HUES48 (cell line): ENCODE measurements around the gene ASAP3.
"Not testable (repeated sequence)": the region's sequence is repeated elsewhere in the genome, so short reads cannot be mapped to it uniquely, and the experiment has no call there.

Experiments
- H3K27ac ChIP-seq: one replicate; pipeline ENCODE4 v1.7.0; 2013; ENCODE audit warnings: low read depth, low read length, inconsistent platforms
- H3K27me3 ChIP-seq: 2 replicates; pipeline ENCODE4 v1.6.1; 2013; ENCODE audit warnings: mild to moderate bottlenecking, low read length; ENCODE audit not compliant: control insufficient read depth, insufficient read depth
- H3K36me3 ChIP-seq: 2 replicates; pipeline ENCODE4 v1.6.1; 2013; ENCODE audit warnings: low read length; ENCODE audit not compliant: control insufficient read depth, insufficient read depth
- H3K4me1 ChIP-seq: 2 replicates; pipeline ENCODE4 v1.6.1; 2013; ENCODE audit warnings: mild to moderate bottlenecking, low read length; ENCODE audit not compliant: control insufficient read depth, insufficient read depth
- H3K4me3 ChIP-seq: 2 replicates; pipeline ENCODE4 v1.5.1; 2013; ENCODE audit warnings: mild to moderate bottlenecking, low read depth, low read length
- H3K9ac ChIP-seq: 2 replicates; pipeline ENCODE4 v1.6.1; 2013; ENCODE audit warnings: mild to moderate bottlenecking, low read depth, low read length, moderate library complexity
- H3K9me3 ChIP-seq: 2 replicates; pipeline ENCODE4 v1.6.1; 2013; ENCODE audit warnings: low read length; ENCODE audit not compliant: control insufficient read depth, insufficient read depth

Gene ASAP3

DNA sequence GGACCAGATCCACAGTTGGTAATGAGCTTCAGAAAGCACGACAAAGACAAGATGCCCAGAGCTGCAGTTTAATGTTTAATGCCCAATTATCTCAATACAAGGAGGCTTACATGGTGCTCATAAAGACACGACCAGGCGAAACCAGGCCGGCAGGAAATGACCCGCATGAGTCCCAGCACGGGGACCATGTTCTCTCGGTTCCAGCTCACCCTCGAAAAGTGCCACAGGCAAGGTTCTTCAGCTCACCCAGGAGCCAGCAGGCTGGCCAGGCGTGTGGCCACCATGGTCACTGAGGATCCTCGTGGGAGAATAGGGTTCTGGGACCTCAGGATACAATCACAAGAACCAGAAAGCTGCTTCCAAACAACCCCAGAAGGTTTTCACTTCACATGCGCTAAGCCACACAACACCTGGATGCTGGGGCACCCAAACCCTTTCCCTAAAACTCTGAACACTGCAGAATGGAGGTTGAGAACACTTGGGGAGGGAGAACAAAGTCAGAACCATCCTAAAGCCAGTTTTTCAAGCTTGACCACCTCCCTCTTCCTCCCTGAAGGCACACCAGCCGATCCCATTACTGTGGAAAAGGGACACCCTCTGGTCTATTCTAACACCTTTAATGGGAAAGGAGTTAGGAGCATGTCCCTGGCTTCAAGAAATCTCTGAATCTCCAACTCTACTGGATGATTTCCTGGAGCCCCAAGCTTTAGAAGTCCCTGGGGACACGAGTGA is 22.6 kb upstream of the ASAP3 start:
- Histone ChIP-seq H3K4me3 (no peak overlapping the region), H3K4me1 (no peaks in the 10 kb centered on the region), H3K27ac (no peak overlapping the region), H3K9ac (no peak overlapping the region), H3K9me3 (no peaks in the 10 kb centered on the region), H3K36me3 (peaks cover 8% of the 10 kb centered on the region; the same call in 1 of the 2 replicates), H3K27me3 (no peaks in the 10 kb centered on the region)

DNA sequence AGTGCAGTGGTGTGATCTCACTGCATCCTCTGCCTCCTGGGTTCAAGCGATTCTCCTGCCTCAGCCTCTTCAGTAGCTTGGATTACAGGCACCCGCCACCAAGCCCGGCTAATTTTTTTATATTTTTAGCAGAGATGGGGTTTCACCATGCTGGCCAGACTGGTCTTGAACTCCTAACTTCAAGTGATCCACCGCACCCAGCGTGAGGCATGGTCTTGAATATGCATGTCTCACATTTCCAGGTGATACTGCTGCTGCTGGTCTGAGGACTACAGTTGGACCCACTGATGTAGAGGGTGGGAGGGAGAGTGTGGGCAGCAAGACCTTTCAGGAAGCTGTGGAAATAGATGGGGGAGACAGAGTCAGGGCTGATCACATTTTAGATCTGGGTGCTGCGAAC is 21.9 kb upstream of the ASAP3 start:
- Histone ChIP-seq H3K4me3 (no peak overlapping the region), H3K4me1 (no peaks in the 10 kb centered on the region), H3K27ac (no peak overlapping the region), H3K27me3 (no peaks in the 10 kb centered on the region), H3K9me3 (no peaks in the 10 kb centered on the region), H3K36me3 (peaks cover 8% of the 10 kb centered on the region; the same call in 1 of the 2 replicates), H3K9ac (no peak overlapping the region)

- H3K4me3 ChIP-seq, H3K9me3 ChIP-seq, H3K27ac ChIP-seq, H3K36me3 ChIP-seq, H3K4me1 ChIP-seq, H3K27me3 ChIP-seq, H3K9ac ChIP-seq: not testable (repeated sequence)
Observed at GRCh38 chr1:23504156-23504555, 20.2 kb upstream of the ASAP3 start.

- H3K36me3 ChIP-seq: no peaks in the 10 kb centered on the region
- no peaks in the 10 kb centered on the region for H3K9me3 ChIP-seq
- no peak overlapping the region for H3K4me3 ChIP-seq
- no peak overlapping the region for H3K9ac ChIP-seq
- H3K27me3 ChIP-seq: no peaks in the 10 kb centered on the region
- H3K27ac ChIP-seq: no peak overlapping the region
- H3K4me1 ChIP-seq: no peaks in the 10 kb centered on the region
Observed at GRCh38 chr1:23502951-23503350, 19.0 kb upstream of the ASAP3 start.

GRCh38 chr1:23500466-23500865 is 16.5 kb upstream of the ASAP3 start:
- Histone ChIP-seq H3K4me1 (no peaks in the 10 kb centered on the region), H3K36me3 (no peaks in the 10 kb centered on the region), H3K9ac (no peak overlapping the region), H3K4me3 (no peak overlapping the region), H3K27me3 (no peaks in the 10 kb centered on the region), H3K9me3 (no peaks in the 10 kb centered on the region), H3K27ac (no peak overlapping the region)

- Histone ChIP-seq H3K27ac (no peak overlapping the region), H3K36me3 (no peaks in the 10 kb centered on the region), H3K4me3 (no peak overlapping the region), H3K4me1 (no peaks in the 10 kb centered on the region), H3K9me3 (no peaks in the 10 kb centered on the region), H3K27me3 (no peaks in the 10 kb centered on the region), H3K9ac (no peak overlapping the region)
Observed at GRCh38 chr1:23497777-23498439, 13.9 kb upstream of the ASAP3 start.

- Histone ChIP-seq H3K4me1 (no peaks in the 10 kb centered on the region), H3K4me3 (no peak overlapping the region), H3K36me3 (no peaks in the 10 kb centered on the region), H3K9me3 (no peaks in the 10 kb centered on the region), H3K27ac (no peak overlapping the region), H3K27me3 (no peaks in the 10 kb centered on the region), H3K9ac (no peak overlapping the region)
Observed at GRCh38 chr1:23496490-23497181, 12.7 kb upstream of the ASAP3 start.

GRCh38 chr1:23494836-23495235 is 10.9 kb upstream of the ASAP3 start:
- not testable (repeated sequence) for H3K27ac ChIP-seq, H3K4me1 ChIP-seq, H3K9ac ChIP-seq, H3K36me3 ChIP-seq, H3K9me3 ChIP-seq, H3K27me3 ChIP-seq, H3K4me3 ChIP-seq

DNA sequence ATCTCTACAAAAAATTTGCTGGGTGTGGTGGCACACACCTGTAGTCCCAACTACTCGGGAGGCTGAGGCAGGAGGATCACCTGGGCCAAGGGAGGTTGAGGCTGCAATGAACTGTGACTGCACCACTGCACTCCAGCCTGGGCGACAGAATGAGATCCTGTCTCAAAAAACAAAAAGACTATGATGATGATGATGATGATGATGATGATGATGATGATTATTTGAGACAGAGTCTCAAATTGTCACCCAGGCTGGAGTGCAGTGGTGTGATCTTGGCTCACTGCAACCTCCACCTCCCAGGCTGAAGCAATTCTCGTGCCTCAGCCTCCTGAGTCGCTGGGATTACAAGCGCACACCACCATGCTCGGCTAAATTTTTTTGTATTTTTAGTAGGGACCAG is 8.8 kb upstream of the ASAP3 start:
- H3K27ac ChIP-seq, H3K27me3 ChIP-seq, H3K36me3 ChIP-seq, H3K4me1 ChIP-seq, H3K4me3 ChIP-seq, H3K9ac ChIP-seq, H3K9me3 ChIP-seq: not testable (repeated sequence)

DNA sequence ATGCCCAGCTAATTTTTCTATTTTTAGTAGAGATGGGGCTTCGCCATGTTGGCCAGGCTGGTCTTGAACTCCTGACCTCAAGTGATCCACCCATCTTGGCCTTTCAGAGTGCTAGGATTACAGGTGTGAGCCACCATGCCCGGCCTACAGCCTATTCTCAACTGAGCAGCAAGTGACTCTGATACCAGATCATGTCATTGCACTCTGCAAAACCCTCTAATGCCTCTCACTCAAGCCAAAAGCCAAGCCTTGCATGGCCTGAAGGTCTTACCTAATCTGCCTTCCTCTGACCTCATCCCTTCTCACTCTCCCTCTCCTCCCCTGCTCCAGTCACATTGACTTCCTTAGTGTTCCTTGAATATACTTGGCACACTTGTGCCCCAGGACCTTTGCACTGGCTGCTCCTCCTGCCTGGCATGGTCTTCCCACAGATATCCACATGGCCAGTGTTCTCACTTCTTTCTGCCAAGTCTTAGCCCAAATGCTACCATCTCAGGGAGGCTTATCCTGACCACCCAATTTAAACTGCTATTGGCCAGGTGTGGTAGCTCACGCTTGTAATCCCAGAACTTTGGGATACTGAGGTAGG is 8.2 kb upstream of the ASAP3 start:
- peaks cover 3% of the 10 kb centered on the region; the same call in 1 of the 2 replicates for H3K27me3 ChIP-seq
- H3K9ac ChIP-seq: no peak overlapping the region
- H3K4me1 ChIP-seq: no peaks in the 10 kb centered on the region
- no peak overlapping the region for H3K4me3 ChIP-seq
- no peaks in the 10 kb centered on the region for H3K9me3 ChIP-seq
- no peaks in the 10 kb centered on the region for H3K36me3 ChIP-seq
- no peak overlapping the region for H3K27ac ChIP-seq

DNA sequence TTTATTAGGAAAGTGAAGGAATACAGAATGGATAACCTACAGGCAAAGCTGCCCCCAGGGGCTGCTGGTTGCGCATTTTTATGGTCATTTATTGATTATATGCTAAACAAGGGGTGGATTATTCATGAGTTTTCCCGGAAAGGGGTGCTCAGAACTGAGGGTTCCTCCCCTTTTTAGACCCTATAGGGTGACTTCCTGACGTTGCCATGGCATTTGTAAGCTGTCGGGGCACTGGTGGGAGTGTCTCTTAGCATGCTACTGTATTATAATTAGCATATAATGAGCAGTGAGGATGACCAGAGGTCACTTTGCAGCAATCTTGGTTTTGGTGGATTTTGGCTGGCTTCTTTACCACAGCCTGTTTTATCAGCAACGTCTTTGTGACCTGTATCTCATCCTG is 5.9 kb upstream of the ASAP3 start:
- no peak overlapping the region for H3K27ac ChIP-seq
- H3K36me3 ChIP-seq: no peaks in the 10 kb centered on the region
- peaks cover 10% of the 10 kb centered on the region for H3K27me3 ChIP-seq
- peaks cover 5% of the 10 kb centered on the region; the same call in 1 of the 2 replicates for H3K4me1 ChIP-seq
- H3K9me3 ChIP-seq: no peaks in the 10 kb centered on the region
- H3K9ac ChIP-seq: no peak overlapping the region
- H3K4me3 ChIP-seq: no peak overlapping the region
